MM.1S (cell line): ENCODE measurements around the gene ATL2.

ENCODE experiments used
- DNase-seq: peaks from one replicate; pipeline ENCODE4 v3.0.0-alpha.2; 2015
- H2AFZ ChIP-seq: fragments of 300-600 bp; sonication (generic); 2 replicates; pipeline ENCODE4 v1.6.0; 2016; ENCODE audit warnings: antibody characterized with exemption, low read length
- H3F3A ChIP-seq: fragments of 300-600 bp; sonication (generic); 2 replicates; pipeline ENCODE4 v1.6.1; 2016; ENCODE audit warnings: mild to moderate bottlenecking, antibody characterized with exemption, low read length, moderate library complexity, mixed read lengths; ENCODE audit not compliant: insufficient read depth
- H3K27ac ChIP-seq: fragments of 300-600 bp; sonication (generic); 2 replicates; pipeline ENCODE4 v1.5.1; 2016; ENCODE audit warnings: mild to moderate bottlenecking, low read length
- H3K27me3 ChIP-seq: fragments of 300-600 bp; sonication (generic); replicated peaks from 2 replicates; pipeline ENCODE4 v1.6.0; 2016; ENCODE audit warnings: low read length; ENCODE audit not compliant: insufficient read depth
- H3K36me3 ChIP-seq: fragments of 300-600 bp; sonication (generic); replicated peaks from 2 replicates; pipeline ENCODE4 v1.6.1; 2016; ENCODE audit warnings: mild to moderate bottlenecking, low read length, mixed read lengths; ENCODE audit not compliant: insufficient read depth
- H3K4me1 ChIP-seq: fragments of 300-600 bp; sonication (generic); 2 replicates; pipeline ENCODE4 v1.6.1; 2016; ENCODE audit warnings: low read length, mixed read lengths
- H3K4me2 ChIP-seq: fragments of 300-600 bp; sonication (generic); 2 replicates; pipeline ENCODE4 v1.6.0; 2016; ENCODE audit warnings: low read depth, low read length
- H3K4me3 ChIP-seq: fragments of 300-600 bp; sonication (generic); 2 replicates; pipeline ENCODE4 v1.5.1; 2016; ENCODE audit warnings: low read length, mixed read lengths
- H3K79me2 ChIP-seq: fragments of 300-600 bp; sonication (generic); 2 replicates; pipeline ENCODE4 v1.6.1; 2016; ENCODE audit warnings: mixed run types, low read length, mixed read lengths
- H3K9ac ChIP-seq: fragments of 300-600 bp; sonication (generic); 2 replicates; pipeline ENCODE4 v1.6.1; 2016; ENCODE audit warnings: low read length, mixed read lengths
- H3K9me2 ChIP-seq: fragments of 300-600 bp; sonication (generic); replicated peaks from 2 replicates; pipeline ENCODE4 v1.6.1; 2016; ENCODE audit warnings: mild to moderate bottlenecking, low read length, mixed read lengths; ENCODE audit not compliant: insufficient read depth
- H3K9me3 ChIP-seq: fragments of 300-600 bp; sonication (generic); replicated peaks from 2 replicates; pipeline ENCODE4 v1.6.1; 2016; ENCODE audit warnings: mild to moderate bottlenecking, low read length, mixed read lengths; ENCODE audit not compliant: insufficient read depth
- H4K20me1 ChIP-seq: fragments of 300-600 bp; sonication (generic); 2 replicates; pipeline ENCODE4 v1.6.1; 2016; ENCODE audit warnings: mild to moderate bottlenecking, low read length, moderate library complexity, mixed read lengths; ENCODE audit not compliant: insufficient read depth
- EZH2 ChIP-seq: fragments of 300-600 bp; sonication (generic); optimal IDR thresholded peaks from 2 replicates; pipeline ENCODE3; 2017; ENCODE audit warnings: low read depth, mild to moderate bottlenecking, antibody characterized with exemption, low read length, mixed read lengths
- EZH2phosphoT487 ChIP-seq: fragments of 300-600 bp; sonication (generic); IDR thresholded peaks from 2 replicates; pipeline ENCODE4 v1.6.1; 2018; ENCODE audit warnings: antibody characterized with exemption, low read length
- TF ChIP-seq, protein P1 (sequence below): fragments of 300-600 bp; sonication (generic); IDR thresholded peaks from 2 replicates; pipeline ENCODE4 v1.5.1; 2016; ENCODE audit warnings: antibody characterized with exemption, low read length, mixed read lengths

ATL2 gene

DNA sequence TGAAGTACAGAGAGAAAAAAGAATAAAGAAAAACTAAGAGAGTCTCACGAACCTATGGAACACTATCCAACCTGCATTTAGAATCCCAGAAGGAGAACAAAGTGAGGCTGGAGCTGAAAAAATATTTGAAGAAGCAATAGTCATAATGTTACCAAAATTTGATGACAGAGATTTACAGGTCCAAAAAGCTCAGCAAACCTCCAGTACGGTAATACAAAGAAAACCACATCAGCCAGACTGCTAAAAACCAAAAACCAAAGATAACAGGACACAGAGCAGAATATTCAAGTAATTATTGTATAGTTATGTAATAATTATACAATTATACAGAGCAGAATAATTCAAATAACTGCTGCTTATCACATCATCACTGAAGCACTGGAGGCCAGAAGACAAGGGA is 23.7 kb downstream of the ATL2 start:
- no peak overlapping the region for H3K4me3 ChIP-seq
- no peaks in the 10 kb centered on the region for H3F3A ChIP-seq
- H3K9ac ChIP-seq: no peak overlapping the region
- TF ChIP-seq EZH2 (no peak), EZH2phosphoT487 (no peak)
- TF ChIP-seq, protein P1, sequence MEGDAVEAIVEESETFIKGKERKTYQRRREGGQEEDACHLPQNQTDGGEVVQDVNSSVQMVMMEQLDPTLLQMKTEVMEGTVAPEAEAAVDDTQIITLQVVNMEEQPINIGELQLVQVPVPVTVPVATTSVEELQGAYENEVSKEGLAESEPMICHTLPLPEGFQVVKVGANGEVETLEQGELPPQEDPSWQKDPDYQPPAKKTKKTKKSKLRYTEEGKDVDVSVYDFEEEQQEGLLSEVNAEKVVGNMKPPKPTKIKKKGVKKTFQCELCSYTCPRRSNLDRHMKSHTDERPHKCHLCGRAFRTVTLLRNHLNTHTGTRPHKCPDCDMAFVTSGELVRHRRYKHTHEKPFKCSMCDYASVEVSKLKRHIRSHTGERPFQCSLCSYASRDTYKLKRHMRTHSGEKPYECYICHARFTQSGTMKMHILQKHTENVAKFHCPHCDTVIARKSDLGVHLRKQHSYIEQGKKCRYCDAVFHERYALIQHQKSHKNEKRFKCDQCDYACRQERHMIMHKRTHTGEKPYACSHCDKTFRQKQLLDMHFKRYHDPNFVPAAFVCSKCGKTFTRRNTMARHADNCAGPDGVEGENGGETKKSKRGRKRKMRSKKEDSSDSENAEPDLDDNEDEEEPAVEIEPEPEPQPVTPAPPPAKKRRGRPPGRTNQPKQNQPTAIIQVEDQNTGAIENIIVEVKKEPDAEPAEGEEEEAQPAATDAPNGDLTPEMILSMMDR: no peak
- H3K79me2 ChIP-seq: peaks cover 85% of the 10 kb centered on the region
- no peaks in the 10 kb centered on the region for H3K27me3 ChIP-seq
- H3K9me2 ChIP-seq: no peaks in the 10 kb centered on the region
- H3K4me2 ChIP-seq: no peak overlapping the region
- H2AFZ ChIP-seq: no peak overlapping the region
- no peaks in the 10 kb centered on the region; the same call in 1 of the 2 replicates for H3K36me3 ChIP-seq
- H4K20me1 ChIP-seq: 0 out of 2 replicates have a peak, but pooled peaks cover 3% of the 10 kb centered on the region
- H3K27ac ChIP-seq: no peak overlapping the region
- H3K4me1 ChIP-seq: no peaks in the 10 kb centered on the region
- DNase-seq: no peak
- H3K9me3 ChIP-seq: no peaks in the 10 kb centered on the region

DNA sequence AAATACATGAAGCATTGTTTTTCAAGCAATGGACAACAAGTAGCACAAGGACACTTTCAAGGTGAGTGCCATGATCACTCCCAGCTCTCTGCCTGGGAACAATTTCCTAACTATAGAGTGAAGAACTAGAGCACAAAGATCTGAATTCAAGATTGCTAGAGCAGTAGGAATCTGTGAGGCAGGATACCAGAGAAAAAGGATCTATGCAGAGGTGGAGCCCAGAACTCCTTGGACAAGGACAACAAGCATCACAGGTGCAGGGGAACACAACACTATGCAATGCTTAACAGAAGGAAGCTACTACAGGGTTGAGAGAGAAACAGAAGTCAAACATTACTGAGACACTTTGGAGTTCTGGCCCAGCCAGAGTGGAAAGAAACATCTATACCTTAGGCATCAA is 24.7 kb downstream of the ATL2 start:
- TF ChIP-seq EZH2phosphoT487 (no peak), EZH2 (no peak)
- TF ChIP-seq, protein P1: no peak
- Histone ChIP-seq H3K9ac (no peak overlapping the region), H3K9me2 (no peaks in the 10 kb centered on the region), H3K4me2 (no peak overlapping the region), H2AFZ (no peak overlapping the region), H3K36me3 (no peaks in the 10 kb centered on the region; the same call in 1 of the 2 replicates), H3F3A (no peaks in the 10 kb centered on the region), H3K27me3 (no peaks in the 10 kb centered on the region), H4K20me1 (0 out of 2 replicates have a peak, but pooled peaks cover 3% of the 10 kb centered on the region), H3K4me1 (no peaks in the 10 kb centered on the region), H3K4me3 (no peak overlapping the region), H3K27ac (no peak overlapping the region), H3K9me3 (no peaks in the 10 kb centered on the region), H3K79me2 (peaks cover 85% of the 10 kb centered on the region)
- DNase-seq: no peak

DNA sequence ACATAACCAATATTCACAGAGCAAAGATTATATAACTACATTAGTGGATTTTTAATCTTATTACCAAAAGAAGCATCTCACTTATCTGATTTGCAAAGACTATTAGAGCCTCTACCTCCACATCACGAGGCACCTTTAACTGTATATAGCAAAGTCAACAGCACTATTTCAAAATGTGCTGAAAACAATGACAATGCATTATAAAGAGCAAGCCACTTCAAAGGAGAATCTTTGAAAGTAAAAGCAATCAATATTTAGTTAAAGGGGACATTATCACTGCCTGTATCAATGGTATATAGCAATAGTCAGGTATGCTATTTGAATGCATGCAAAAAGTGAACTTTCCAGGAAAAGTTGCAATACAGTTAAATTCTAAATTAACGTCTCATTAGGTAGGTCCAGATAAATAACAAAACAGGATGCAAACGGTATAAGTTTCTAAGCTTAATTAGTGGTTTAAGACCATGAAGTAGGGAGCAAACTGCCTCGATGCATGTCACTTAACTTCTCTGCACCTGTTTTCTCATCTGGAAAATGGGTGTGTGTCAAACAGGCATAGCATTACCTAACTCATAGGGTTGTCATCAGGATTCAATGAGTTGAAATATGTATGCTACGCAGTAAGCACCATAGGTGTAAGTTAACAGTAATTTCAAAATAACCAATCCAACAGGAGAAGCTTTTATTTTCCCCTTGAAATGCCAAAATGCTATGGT is 31.6 kb downstream of the ATL2 start:
- no peaks in the 10 kb centered on the region for H3K9me2 ChIP-seq
- H3F3A ChIP-seq: no peaks in the 10 kb centered on the region
- 0 out of 2 replicates have a peak, but pooled peaks cover 11% of the 10 kb centered on the region for H4K20me1 ChIP-seq
- no peak overlapping the region for H3K27ac ChIP-seq
- TF ChIP-seq EZH2phosphoT487 (no peak), EZH2 (no peak)
- TF ChIP-seq, protein P1: no peak
- H3K4me2 ChIP-seq: no peak overlapping the region
- no peaks in the 10 kb centered on the region for H3K4me1 ChIP-seq
- DNase-seq: no peak
- H3K36me3 ChIP-seq: peaks cover 9% of the 10 kb centered on the region; the same call in 1 of the 2 replicates
- H3K27me3 ChIP-seq: no peaks in the 10 kb centered on the region
- no peak overlapping the region for H2AFZ ChIP-seq
- peaks cover 72% of the 10 kb centered on the region for H3K79me2 ChIP-seq
- H3K9ac ChIP-seq: no peak overlapping the region
- no peak overlapping the region for H3K4me3 ChIP-seq
- H3K9me3 ChIP-seq: no peaks in the 10 kb centered on the region
